NT2/D1 (cell line): ENCODE data around the gene SNTG2.

Experiments used
- DNase-seq: peaks from one replicate; pipeline ENCODE4 v3.0.0-alpha.2; 2011; ENCODE audit warnings: low read depth, low spot score
- H3K27me3 ChIP-seq: 2 replicates; pipeline ENCODE4 v1.6.0; 2011; ENCODE audit warnings: mild to moderate bottlenecking; ENCODE audit not compliant: insufficient read length, insufficient read depth
- H3K36me3 ChIP-seq: 2 replicates; pipeline ENCODE4 v1.6.1; 2011; ENCODE audit warnings: mild to moderate bottlenecking, low read length, mixed read lengths; ENCODE audit not compliant: insufficient read depth, insufficient read length
- H3K4me1 ChIP-seq: 2 replicates; pipeline ENCODE4 v1.5.1; 2011; ENCODE audit not compliant: insufficient read depth, insufficient read length
- H3K4me3 ChIP-seq: 2 replicates; pipeline ENCODE4 v1.5.1; 2011; ENCODE audit warnings: low read depth; ENCODE audit not compliant: insufficient read length
- H3K9ac ChIP-seq: 2 replicates; pipeline ENCODE4 v1.6.0; 2011; ENCODE audit warnings: low read depth; ENCODE audit not compliant: insufficient read length
- H3K9me3 ChIP-seq: 2 replicates; pipeline ENCODE4 v1.5.1; 2011; ENCODE audit warnings: mild to moderate bottlenecking, low read length; ENCODE audit not compliant: insufficient read depth
- SUZ12 ChIP-seq: IDR thresholded peaks from 2 replicates; pipeline ENCODE4 v1.6.1; 2011; ENCODE audit not compliant: insufficient read length, insufficient read depth; ENCODE audit errors: extremely low read depth
- YY1 ChIP-seq: IDR thresholded peaks from 2 replicates; pipeline ENCODE4 v1.6.1; 2011; ENCODE audit not compliant: insufficient read length, insufficient read depth
- ZNF274 ChIP-seq: IDR thresholded peaks from 2 replicates; pipeline ENCODE4 v1.6.1; 2011; ENCODE audit warnings: mild to moderate bottlenecking, low read depth, low read length

SNTG2 gene

DNA sequence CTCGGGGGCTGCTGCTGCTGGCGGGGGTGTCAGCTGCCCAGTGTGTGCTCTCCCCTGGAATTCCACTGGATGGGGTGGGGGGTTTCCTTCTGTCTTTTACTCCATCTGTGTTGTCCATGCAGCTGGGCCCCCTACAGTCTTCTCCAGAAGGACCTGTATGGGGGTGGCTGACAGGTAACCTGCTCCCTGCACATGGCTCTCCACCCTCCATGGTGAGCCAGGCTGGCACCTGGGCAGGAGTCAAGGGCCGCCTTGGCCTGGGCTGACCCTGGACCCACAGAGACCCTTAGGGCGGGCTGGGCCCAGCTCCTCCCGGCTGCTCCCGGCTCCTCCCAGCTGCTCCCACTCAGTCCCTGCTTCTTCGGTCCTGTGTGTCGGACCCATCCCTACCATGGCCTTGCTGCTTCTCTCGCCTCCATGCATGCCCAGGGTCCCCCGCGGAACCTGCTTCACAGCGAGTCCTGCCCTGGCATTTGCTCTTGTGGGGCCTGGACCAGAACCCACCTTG is 15.0 kb downstream of the SNTG2 start:
- TF ChIP-seq SUZ12, result no peak

DNA sequence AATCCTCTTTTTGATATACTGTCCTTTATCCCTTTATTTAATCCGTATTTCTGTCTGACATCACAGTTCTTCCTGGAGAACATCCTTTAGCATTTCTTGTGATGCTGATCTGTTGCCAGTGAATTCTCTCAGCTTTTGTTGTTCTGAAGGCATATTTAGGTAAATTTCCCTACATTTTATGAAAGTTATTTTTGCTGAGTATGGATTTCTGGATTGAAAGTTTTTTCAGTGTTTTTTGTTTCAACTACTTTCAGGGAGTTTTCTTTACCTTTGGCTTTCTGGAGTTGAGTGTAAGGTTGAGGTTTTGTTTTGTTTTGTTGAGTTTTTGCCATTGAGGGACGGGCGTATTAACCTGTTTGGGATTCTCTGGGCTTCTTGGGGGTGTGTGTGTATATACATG is 22.5 kb downstream of the SNTG2 start:
- TF ChIP-seq ZNF274, result no peak
- TF ChIP-seq SUZ12, result no peak
- no peak for TF ChIP-seq YY1
- no peaks in the 10 kb centered on the region for H3K4me1 ChIP-seq
- H3K9me3 ChIP-seq, result no peaks in the 10 kb centered on the region; the same call in 1 of the 2 replicates
- no peak for DNase-seq
- H3K4me3 ChIP-seq, result no peak overlapping the region
- no peaks in the 10 kb centered on the region for H3K27me3 ChIP-seq
- no peaks in the 10 kb centered on the region for H3K36me3 ChIP-seq
- H3K9ac ChIP-seq, result no peak overlapping the region

More for the DNA sequence above, 15.0 kb downstream of the SNTG2 start:
- Histone ChIP-seq H3K4me3 (no peak overlapping the region), H3K36me3 (no peaks in the 10 kb centered on the region), H3K4me1 (no peaks in the 10 kb centered on the region), H3K27me3 (no peaks in the 10 kb centered on the region), H3K9me3 (no peaks in the 10 kb centered on the region), H3K9ac (no peak overlapping the region)
- DNase-seq, result no peak

DNA sequence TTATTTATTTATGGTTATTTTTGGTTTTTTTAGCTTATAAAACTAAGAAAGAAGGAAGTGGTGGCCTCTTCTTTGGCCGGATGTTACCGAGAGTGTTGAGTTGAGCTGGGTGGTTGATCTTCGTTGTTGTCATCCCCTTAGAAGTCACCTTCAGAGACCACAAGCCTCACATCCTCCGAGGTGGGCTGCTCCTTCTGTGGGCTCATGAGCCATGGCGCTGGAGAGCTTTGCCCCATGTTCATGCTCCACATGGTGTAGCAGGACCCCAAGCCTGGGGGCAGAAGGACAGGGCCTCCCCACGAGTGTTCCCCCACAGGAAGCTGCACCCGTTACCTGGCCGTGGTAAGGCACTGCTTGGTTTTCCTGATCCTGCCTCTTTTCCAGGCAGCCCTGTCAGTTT is 23.4 kb downstream of the SNTG2 start:
- DNase-seq, result no peak
- Histone ChIP-seq H3K4me3 (no peak overlapping the region), H3K27me3 (no peaks in the 10 kb centered on the region), H3K9ac (no peak overlapping the region), H3K4me1 (no peaks in the 10 kb centered on the region), H3K9me3 (no peaks in the 10 kb centered on the region; the same call in 1 of the 2 replicates), H3K36me3 (no peaks in the 10 kb centered on the region)
- TF ChIP-seq YY1 (no peak), ZNF274 (no peak), SUZ12 (no peak)

DNA sequence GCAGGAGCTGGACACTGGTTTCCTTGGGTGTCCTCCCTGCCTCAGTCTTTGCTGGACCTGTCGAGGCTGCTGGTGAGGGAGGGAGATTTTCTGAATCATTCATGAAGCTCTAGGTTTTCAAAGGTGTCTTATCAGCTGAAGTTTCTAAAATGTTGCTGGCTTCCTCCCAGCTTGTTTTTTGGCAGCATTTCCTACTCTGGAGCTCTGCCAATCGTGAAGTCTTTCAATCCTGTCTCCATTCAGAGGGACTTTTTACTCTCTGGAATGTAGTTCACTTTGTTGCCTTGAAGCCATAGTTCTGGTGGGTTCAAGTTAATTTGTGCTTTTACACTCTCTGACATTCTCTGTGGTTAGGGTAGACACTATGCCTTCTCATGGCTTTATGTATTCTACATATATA is 23.9 kb downstream of the SNTG2 start:
- no peaks in the 10 kb centered on the region for H3K36me3 ChIP-seq
- no peak overlapping the region for H3K9ac ChIP-seq
- H3K9me3 ChIP-seq, result no peaks in the 10 kb centered on the region; the same call in 1 of the 2 replicates
- TF ChIP-seq YY1 (no peak), ZNF274 (no peak), SUZ12 (no peak)
- H3K27me3 ChIP-seq, result no peaks in the 10 kb centered on the region
- H3K4me3 ChIP-seq, result no peak overlapping the region
- no peaks in the 10 kb centered on the region for H3K4me1 ChIP-seq
- no peak for DNase-seq

DNA sequence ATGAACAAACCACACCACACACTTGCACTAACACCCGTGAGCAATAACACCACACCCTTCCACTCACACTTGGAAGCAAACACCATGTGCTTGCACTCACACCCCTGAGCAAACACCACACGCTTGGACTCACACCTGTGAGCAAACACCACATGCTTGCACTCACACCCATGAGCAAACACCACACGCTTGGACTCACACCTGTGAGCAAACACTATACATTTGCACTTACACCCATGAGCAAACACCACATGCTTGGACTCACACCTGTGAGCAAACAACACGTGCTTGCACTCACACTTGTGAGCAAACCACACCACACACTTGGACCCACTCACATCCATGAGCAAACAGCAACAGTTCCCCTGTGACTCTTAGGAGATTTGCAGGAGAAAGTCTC is 24.4 kb downstream of the SNTG2 start:
- Histone ChIP-seq H3K9ac (no peak overlapping the region), H3K36me3 (no peaks in the 10 kb centered on the region), H3K9me3 (no peaks in the 10 kb centered on the region; the same call in 1 of the 2 replicates), H3K27me3 (no peaks in the 10 kb centered on the region), H3K4me1 (no peaks in the 10 kb centered on the region), H3K4me3 (no peak overlapping the region)
- TF ChIP-seq ZNF274 (no peak), SUZ12 (no peak), YY1 (no peak)
- no peak for DNase-seq

DNA sequence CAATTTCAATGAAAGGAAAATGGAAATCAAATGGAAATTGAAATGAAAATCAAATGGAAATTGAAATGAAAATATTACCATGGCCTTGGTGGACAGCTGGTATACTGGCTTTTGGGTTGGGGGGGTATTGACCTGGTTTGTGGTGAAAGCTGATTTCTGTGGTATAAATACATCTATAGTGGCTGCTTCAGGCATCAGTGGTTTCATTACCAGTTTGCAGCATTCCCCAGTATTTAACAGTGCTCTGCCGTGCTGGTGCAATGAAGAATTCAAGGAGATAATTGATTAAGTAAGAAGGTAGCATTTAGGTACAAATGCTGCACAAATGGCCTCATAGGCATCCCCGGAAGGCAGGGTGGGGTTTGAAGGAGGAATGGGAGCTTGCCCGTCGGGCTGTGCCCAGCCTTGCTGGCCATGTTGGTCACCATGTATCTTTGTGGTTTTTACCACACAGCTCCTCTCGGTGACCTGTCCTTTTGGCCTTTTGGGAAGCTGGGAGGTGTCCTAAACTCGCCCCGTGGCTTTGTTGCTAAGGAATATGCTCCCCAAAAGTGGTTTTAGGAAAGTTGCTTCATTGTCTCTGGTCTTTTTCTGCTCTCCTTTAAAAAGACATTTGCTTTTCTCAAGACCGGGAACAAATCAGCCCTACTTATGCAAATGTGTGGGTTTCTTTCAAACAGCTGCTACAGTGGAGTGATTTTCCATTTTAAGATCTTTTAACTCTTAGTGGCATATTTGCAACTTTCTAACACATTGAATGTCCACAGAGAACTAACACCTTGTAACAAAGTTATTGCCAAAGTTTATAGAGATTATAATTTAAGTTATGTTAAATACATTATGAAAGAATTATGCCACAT is 28.6 kb downstream of the SNTG2 start:
- H3K9ac ChIP-seq, result no peak overlapping the region
- H3K27me3 ChIP-seq, result no peaks in the 10 kb centered on the region
- no peak for TF ChIP-seq SUZ12
- TF ChIP-seq YY1, result no peak
- no peak for TF ChIP-seq ZNF274
- H3K9me3 ChIP-seq, result no peaks in the 10 kb centered on the region; the same call in 1 of the 2 replicates
- H3K4me1 ChIP-seq, result no peaks in the 10 kb centered on the region
- no peaks in the 10 kb centered on the region for H3K36me3 ChIP-seq
- no peak overlapping the region for H3K4me3 ChIP-seq
- DNase-seq, result no peak

DNA sequence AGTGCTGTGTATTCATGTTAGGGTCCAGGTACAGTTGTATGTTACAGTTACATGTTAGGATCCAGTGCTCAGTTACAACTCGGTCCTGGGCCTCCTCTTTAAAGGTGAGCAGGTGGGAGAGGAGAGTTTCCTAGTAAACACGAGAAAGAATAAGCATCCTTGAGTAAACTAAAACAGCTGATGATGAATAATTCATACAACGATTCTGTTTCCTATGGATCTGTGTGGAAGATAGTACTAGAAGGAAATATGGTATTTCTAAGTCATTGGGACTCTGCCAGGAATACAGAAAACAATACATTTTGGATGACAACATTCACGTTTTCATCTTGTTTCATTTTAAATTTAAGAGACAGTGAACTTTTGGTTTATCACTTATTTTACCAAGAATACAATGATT is 29.5 kb downstream of the SNTG2 start:
- no peaks in the 10 kb centered on the region for H3K27me3 ChIP-seq
- no peaks in the 10 kb centered on the region; the same call in 1 of the 2 replicates for H3K9me3 ChIP-seq
- TF ChIP-seq YY1, result no peak
- no peak for TF ChIP-seq ZNF274
- TF ChIP-seq SUZ12, result no peak
- no peaks in the 10 kb centered on the region for H3K4me1 ChIP-seq
- no peak for DNase-seq
- no peaks in the 10 kb centered on the region for H3K36me3 ChIP-seq
- no peak overlapping the region for H3K9ac ChIP-seq
- no peak overlapping the region for H3K4me3 ChIP-seq
